ENCODE results near the gene SLIT3.
"Not testable (repeated sequence)": the region's sequence is repeated elsewhere in the genome, so short reads cannot be mapped to it uniquely, and the experiment has no call there.

The SLIT3 gene

DNA sequence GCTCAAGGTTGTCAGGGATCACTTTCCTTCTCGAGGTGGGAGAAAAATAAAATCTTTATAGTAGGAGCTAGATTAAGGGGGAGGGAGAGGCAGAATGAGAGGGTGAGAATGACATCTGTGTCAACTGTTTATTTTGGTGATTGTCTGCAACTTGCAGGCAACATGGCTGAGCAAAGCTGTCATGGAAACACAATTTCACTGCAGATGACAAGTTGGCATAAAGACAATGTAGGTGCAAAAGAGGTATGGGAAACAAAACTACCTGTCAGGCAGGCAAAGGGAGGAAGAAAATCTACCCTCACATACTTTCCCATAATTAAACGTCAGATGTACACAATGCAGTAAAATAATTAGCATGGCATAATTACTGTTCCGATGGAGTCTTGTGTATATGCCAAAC lies 167.4 kb downstream of the SLIT3 start:
- DNase-seq = no peak

DNA sequence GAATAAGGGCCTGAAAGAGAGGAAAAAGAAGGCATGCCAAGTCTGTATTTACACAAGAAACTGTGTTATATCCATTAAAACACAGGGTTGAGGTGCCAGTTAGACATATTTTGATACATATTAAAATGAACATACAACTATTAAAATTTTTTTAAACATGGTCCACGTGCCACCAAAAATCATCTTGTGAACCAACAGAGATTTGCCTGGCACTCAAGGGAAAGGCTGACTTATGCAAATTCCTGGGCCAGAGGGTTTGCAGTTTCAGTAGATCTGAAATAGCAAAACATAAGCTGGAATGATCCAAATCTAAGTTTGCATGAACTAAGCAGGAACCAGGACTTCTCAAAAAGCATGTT lies 168.7 kb downstream of the SLIT3 start:
- DNase-seq = no peak

DNA sequence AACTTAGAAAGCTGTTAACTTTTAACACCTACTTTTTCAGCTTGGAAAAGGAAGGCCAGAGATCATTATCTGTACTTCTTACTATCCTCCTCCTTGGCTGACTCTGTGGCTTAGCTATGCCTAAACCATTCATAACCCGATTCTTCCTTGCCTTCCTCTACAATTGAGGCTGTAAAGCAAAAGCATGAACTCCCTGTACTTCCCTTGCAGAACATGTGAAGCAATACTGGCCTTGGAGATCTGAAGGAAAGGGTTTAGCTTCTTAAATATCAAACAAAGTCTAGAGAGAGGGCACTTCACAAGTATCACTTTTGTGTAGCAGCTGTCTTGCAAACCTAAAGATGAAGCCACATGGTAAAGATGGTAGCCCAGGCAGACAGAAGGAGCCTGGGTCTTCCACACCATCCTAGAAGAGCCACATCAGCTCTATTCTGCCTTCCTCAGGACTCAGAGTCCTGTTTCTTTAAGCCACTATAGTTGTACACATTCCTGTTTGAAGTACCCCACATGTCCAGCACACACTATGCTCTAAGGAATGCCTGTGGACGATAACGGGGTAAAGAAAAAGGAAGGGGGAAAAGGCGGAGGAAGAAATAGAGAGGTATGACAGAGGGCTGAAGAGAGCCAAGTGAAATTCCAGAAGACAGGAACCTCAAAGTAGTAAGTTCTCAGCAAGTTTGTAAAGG lies 169.2 kb downstream of the SLIT3 start:
- no peak for DNase-seq

DNA sequence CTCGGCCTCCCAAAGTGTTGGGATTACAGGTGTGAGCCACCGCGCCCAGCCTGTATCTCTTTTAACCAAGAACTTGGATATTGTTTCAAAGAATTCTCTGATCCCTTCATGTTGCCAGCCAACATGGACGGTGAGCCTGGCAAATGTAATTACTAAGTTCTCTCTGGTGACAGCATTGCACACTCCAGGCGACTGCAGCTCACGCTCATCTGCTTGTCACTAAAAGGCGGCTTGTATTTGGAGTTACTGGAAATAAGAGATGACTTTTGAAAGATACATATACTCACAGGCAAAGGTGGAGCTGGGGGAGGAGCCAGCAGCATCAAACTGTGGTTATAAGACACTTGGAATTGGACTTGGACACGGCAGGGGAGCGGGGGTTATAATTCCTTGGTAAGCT lies 172.3 kb downstream of the SLIT3 start:
- no peak for DNase-seq

DNA sequence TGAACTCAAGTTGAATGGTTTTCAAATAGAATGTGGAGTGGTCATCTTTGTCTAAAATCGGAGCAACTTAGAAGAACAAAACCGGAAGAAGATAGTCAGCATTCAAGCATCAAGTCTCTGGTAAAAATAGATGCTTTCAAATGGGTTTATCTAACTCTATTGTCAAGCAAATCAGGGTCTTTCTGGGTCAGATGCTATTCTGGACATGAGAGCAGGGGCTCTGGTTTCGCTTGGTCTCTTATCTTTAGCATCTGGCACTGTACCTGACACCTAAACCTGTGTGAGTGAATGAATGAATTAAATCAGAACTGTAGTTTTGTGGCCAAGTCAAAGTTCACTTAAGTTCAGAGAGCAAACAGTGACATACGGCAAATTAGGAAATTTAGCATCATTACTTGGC lies 173.5 kb downstream of the SLIT3 start:
- no peak for DNase-seq

DNA sequence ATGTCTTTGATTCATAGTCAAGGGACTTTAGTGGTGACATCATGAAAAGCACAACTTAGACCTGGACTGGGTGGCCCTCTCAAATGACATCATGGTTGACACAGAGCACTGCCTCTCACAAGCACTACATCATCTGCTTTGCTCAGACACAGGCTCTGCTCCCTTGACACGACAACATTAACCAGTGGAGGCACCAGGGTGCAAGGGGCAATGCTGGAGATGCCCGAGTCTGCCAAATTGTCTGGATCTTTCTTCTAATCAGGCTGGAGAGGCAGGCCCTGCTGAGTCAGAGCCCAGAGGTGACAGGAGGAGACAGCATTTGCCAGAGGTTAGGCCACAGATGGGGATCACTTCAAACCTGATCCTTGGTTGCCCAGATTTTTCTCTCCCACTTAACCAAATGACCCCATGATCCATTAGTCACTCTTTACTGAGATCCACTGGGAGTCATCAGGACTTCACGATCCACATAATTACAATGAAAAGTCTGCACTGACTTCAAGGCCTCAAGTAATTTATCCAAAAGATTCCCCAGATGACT lies 174.4 kb downstream of the SLIT3 start:
- DNase-seq = no peak

DNA sequence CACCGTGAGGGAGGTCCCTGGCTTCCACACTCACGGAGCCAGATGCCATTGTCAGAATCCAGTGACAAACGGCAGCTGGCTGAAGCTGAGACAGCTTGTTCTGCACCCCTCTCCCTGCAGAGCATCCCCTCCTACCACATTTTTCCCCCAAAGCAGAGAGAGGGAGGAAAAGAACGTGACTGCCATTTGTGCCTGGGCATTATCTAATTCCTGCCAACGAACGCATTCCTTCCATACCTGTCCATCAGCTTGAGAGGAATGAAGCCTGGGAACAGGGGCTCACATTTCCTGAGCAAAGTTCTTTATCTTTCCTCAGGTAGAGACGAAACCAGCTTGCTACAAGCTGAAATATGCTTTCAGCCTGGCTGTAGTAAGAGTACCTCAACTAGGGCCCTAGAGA lies 175.4 kb downstream of the SLIT3 start:
- no peak for DNase-seq

DNA sequence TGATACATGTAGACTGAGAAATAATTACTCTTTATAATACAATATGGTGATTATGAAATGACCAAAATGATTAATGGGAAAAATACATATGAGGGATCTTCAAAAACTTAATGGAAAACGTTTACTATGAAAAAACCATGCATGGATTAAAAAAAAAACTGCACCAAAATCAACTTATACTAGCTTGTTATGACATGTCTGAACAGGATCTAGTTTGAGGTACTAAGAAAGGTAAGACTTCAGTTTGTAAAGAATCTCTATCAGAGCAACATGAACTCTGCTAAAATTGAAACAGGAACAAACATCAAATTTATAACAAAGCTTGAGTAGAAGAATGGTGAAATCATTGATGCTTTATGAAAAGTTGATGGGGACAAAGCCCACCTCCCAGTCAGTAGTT lies 178.0 kb downstream of the SLIT3 start:
- no peak for DNase-seq

DNA sequence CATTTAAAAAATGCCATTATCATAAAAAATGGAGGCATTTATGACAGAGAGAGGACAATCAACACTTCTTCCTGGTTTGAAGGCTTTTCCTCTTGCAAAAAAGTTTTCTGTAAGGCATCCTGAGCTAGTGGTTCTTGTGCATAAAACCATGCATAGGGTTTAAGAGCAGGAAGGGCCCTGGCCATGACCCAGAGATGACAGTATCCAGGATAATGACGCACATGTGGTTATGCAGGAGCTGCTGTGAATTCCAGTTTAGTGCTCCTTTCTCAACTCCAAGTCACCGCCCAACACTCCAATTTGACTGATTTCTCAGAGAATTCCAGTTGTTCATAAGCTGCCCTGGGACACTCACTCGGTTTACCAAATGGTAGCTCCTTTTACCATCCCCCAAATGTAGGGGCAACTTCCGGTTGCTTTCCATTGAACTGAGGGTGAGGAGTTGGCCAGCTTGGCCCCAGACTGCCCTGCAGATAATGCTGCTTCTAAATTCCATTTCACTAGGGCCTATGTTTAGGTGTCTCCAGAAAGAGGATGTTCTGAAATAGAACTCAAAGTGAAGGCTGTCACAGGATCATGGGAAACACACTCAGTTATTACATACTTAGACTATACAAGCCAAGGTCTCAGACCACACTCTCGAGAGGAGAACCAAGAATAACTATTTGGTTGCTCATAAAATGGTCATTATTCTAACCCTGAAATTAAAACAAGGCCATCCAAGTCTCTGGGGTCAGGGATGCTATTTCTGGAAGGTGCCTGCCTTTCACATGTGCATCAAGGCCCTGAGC lies 179.1 kb downstream of the SLIT3 start:
- DNase-seq = no peak

DNA sequence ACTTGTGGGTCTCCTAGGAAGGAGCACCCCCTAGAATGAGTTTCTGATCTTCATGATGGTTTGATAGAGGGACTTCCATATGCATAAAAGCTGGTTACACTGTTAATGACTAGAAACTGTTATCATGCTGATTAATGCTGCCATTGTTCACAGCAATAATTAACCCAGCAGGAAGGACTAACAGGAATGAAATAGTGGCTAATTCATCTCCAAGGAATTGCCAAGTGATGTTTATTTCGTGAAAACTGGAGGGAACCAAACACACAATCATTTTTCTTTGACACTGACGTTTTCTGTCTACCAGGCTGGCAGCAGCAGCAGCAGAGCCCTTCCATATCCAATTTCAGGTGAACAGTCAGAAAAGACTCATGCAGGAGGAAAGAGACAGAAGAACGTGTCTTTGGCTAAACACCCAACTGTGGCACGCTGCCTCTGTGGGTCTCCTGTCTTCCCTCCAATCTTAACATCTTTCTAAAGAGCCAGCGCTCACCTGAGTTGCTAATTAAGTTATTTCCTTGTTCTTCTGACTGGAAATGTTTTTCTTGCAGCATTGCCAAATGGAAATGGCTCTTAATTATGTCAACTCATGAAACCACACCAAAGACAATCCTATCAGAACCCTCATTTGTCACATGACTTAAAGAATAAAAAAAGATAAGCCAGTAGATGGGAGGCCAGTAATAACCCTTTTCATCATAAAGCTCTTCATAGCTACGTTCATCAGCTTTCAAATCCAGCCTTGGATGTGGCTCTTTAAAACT lies 181.5 kb downstream of the SLIT3 start:
- no peak for DNase-seq

DNA sequence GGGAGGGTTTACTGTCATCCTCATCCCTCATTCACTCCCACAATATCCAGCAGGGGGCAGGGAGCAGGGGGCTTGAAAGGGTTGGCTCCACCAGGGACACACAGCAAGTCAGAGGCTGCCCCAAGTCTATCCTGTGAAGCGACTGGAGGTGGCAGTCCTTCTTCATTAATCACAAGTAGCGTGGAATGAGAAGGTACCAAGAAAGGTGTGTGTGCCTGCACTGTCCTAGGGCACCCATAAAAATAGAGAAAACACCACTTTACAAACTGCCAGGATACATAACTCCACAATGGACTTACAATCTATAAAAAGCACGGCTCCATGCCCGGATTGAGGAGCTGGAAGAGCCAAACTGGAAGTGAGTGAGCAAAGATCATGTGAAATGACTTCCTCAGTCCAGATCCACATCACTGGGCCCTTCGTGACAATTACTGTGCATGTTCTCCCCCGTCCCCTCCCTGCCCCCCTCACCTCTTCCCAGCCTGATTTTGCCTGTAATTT lies 183.9 kb downstream of the SLIT3 start:
- no peak for DNase-seq

DNA sequence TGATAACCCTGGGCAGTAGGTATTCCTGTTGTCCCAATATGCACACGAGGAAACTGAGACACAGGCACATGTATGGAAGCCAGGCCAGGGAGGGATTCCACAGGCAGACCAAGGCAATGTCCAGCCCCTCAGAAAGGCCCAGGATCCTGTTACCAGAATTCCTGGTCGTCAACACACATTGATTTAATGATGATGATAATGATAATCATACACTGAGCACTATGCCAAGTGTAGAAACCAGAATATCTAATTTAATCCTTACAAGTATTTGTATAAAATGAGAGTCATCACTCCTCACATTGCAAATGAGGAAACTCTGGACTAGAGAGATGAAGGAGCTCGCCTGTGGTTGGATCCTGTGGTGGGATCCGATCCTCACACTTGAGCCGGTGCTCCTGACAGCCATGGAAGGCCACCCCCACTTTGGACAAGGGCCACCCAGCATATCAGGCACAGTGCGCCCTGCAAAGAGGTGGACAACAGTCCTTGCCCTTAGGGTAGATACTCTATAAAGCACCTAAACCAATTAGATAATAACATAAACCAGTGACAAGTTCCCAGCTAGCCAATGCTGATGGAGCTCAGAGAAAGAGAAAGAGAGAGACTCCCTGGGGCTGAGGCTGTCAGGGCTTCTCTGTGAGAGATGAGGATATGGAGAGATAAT lies 185.3 kb downstream of the SLIT3 start:
- DNase-seq = no peak

DNA sequence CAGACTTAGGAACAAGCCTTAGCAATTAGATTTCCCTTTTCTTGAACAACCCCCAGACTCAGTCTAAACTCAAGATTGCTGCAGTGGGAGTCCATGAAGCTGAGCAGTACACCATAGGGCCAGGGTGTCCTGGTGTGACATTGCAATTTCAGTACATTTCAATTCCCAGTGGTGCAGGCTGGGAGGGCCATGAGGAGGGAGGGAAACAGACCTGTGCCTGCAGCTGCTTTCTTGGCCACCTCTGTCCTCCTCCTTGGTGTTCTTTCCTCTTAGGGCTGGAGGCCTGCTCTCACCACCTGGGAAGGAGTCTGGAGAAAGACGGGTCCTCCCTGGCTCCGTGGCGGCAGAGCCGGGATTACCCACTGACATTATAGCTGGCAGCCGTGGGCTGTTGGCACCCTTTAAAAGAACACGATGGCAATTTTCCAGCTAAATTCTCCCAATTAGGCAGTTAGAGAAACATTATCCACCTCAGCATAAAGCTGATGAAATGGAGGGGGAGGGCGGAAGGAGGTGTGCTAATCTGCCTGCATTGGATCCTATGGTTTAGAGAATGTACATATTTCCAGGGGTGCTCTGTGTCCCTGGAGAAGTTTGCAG lies 186.4 kb downstream of the SLIT3 start:
- DNase-seq = no peak

DNA sequence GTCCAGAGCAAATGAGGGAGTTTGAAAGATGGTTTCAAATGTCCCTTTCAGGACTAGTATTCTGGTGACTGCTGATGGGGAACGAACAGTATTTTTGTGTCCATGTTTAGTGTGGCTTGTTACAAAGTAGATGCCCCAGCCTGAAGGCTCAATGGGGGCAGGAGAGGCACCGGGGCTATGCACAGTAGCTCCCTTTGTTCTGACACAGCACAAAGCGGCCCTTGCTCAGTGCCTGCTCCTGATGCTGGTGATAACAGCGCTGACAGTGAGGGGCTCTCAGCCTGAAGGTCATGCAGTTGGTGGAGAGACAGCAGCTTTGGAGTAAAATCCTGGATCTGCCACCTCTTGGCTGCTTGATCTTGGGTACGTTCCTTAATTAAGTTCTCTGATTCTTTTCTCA lies 188.9 kb downstream of the SLIT3 start:
- DNase-seq = no peak

DNA sequence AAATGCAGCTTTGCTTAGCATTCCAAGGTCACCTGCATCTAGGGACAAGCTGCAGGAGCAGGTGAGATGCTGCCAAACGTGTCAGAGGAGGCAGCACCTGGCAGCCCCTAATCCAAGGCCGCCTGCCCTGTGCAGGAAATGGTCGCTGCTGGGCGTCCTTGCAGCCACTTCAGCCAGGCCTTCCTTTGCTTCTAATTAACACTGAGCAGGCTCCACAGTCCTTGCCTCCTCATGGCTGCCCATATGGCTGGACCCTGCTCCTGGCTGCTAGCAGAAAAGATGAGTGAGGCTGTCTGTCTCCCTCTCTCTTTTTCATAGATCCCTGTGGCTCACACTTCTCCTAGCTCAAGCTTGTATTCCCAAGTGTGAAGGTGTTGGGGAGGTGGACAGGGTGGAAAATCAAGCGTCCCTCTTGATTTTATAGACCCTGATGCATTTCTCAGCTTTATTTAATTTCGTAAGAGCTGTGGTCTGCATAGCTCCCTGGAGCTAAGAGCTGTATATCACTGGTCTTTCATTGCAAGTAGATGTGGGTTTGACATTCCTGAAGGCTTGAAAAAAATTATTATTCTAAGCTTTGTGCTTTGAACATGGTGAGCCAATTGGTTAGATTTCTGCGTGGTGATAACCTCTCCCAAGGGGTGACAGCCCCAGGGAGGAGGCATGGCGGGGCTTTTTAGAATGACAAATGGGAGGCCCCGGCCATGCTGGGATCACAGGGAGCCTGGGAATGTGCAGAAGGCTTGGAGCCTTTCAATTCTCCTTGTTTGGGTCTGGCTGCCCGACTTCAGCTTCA lies 193.8 kb downstream of the SLIT3 start:
- no peak for DNase-seq

DNA sequence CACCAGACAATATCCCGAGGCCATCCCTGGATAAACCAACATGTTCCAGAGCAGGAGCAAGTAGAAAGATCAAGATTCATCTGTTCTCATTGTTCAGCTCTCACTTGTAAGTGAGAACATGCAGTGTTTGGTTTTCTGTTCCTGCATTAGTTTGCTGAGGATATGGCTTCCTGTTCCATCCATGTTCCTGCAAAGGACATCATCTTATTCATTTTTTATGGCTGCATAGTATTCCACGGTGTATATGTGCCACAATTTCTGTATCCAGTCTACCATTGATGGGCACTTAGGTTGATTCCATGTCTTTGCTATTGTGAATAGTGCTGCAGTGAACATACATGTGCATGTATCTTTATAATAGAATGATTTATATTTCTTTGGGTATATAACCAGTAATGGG lies 195.4 kb downstream of the SLIT3 start:
- DNase-seq = not testable (repeated sequence)

DNA sequence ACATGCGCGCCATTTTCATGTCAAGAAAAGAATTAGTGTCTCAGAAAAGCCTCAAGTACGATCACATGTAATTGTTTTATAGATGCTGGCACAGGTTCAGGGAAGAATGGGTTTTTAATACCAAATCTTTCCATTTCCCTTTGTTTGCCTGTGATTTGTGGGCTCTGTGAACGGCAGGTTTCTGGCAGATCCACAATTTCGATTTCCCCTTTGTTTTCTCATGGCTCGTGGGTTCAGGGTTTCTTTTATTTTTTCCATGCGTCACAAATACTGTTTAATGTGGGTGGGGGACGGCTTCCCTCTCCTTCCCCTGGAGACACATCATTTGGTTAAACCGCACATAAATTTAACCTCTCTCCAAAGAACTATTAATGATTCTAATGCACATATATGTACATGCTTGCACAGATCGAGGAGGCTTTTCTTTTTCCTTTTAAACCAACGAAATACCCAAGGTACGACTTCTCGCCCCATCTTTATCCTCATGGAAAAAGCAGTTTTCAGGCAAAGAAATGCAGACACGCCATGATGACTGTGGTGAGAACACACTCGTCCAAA lies 195.9 kb downstream of the SLIT3 start:
- no peak for DNase-seq

DNA sequence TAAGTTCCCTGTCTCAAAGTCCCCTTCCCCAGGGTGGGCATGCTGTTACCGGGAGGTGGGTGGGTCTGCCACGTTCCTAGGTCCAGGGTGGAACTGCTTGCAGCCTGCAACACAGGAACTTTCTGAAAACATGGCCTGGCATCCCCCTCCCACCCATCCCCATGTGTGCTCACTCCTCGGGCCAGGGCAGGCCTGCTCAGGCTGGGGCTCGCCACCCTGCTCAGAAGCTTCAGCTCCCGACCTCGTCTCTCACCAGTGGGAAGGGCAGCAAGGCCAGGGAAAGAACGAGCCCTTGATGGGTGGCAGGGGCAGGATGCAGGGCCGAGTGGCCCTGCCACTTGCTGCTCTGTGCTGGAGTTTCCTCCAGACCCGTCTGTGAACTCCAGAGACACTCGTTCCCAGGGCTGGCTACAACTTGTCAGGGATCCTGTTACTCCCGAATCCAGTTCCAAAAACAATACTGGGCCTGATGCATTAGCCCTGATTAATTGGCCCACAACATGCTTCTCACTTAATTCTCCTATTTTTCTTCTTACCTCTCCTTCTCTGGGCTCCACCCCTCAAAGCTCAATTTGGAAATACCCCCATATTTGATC lies 197.3 kb downstream of the SLIT3 start:
- DNase-seq = no peak

DNA sequence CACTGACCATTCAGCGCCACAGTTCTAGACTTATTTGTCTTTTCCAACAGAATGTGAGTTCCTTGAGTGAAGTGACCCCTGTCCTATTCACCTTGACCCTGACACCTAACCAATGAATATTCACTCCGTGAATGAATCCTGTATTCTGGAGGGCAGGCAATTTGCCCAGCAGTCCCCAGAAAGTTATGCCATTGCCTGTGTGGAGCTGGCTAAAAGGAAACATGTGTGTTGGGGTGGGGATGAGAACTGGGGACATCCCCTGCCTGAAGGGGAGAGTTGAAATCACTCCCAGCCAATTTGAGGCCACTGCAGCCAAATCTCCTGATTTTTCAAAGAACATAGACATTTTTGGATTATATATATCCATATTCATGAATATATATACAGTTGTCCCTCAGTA lies 199.0 kb downstream of the SLIT3 start:
- no peak for DNase-seq

DNA sequence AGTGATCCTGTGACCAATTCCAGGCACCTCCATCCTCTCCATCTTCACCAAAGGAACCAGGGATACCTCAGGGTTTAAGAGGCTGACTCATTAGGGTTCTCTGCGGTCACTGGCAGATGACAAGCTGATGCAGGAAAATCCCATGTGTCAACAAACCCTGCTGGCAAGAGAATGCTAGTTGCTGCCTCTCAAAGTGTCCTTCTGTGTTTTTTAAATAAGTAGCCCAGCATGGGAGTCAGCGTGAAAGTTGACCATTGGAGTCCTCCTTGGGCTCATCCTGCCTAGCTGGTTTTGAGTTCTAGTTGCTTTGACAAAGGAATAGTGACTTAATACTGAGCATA lies 200.2 kb downstream of the SLIT3 start:
- DNase-seq = no peak
